Measurements from ENCODE around the gene ESR1. TPM values are rescaled to one million over a fixed set of nuclear protein-coding genes. Genes with fewer than 3 reads are reported as not detected.

The ESR1 gene
- total and polyA plus RNA-seq, 4 experiments from 2014 or later, result 0.67 to 6.8 (median 2.4) TPM

- no peaks in the 10 kb centered on the region for H3K27me3 Mint-ChIP-seq
- no peak overlapping the region for H3K4me3 ChIP-seq (ENCODE audit: low read length in 2 of 2)
- no peaks in the 10 kb centered on the region for H3K36me3 ChIP-seq (ENCODE audit: insufficient read depth, low read length)
- no peaks in the 10 kb centered on the region for H3K4me1 Mint-ChIP-seq
- intact Hi-C loops (cut with micrococcal nuclease), result no loop called here
- H3K27me3 ChIP-seq (ENCODE audit: insufficient read depth, low read length), result no peaks in the 10 kb centered on the region
- H3K4me1 ChIP-seq (ENCODE audit: insufficient read depth, low read length), result no peaks in the 10 kb centered on the region
- ChIA-PET CTCF (ENCODE audit: partially characterized antibody) (no interaction called here), POLR2A (ENCODE audit: partially characterized antibody) (no interaction called here)
- no peaks in the 10 kb centered on the region for H3K9me3 Mint-ChIP-seq
- H3K4me3 Mint-ChIP-seq, result no peak overlapping the region
- no peaks in the 10 kb centered on the region for H3K36me3 Mint-ChIP-seq
- H3K27ac Mint-ChIP-seq, result no peak overlapping the region
- H3K9me3 ChIP-seq (ENCODE audit: control insufficient read depth in 1 of 2, low read length in 2 of 2), result no peaks in the 10 kb centered on the region
- DNase-seq, result no peak
- H3K27ac ChIP-seq (ENCODE audit: low read depth, low read length), result no peak overlapping the region
These were observed 283.7 kb downstream of the ESR1 start for GRCh38 chr6:152091201-152091600.

GRCh38 chr6:152091851-152092341 is 284.4 kb downstream of the ESR1 start:
- intact Hi-C loops (cut with micrococcal nuclease), result no loop called here
- ChIA-PET CTCF (ENCODE audit: partially characterized antibody) (no interaction called here), POLR2A (ENCODE audit: partially characterized antibody) (no interaction called here)
- no peaks in the 10 kb centered on the region for H3K4me1 ChIP-seq (ENCODE audit: insufficient read depth, low read length)
- H3K27me3 Mint-ChIP-seq, result no peaks in the 10 kb centered on the region
- no peak overlapping the region for H3K4me3 ChIP-seq (ENCODE audit: low read length in 2 of 2)
- H3K9me3 ChIP-seq (ENCODE audit: control insufficient read depth in 1 of 2, low read length in 2 of 2), result no peaks in the 10 kb centered on the region
- no peaks in the 10 kb centered on the region for H3K36me3 ChIP-seq (ENCODE audit: insufficient read depth, low read length)
- no peaks in the 10 kb centered on the region for H3K9me3 Mint-ChIP-seq
- no peaks in the 10 kb centered on the region for H3K27me3 ChIP-seq (ENCODE audit: insufficient read depth, low read length)
- H3K27ac ChIP-seq (ENCODE audit: low read depth, low read length), result no peak overlapping the region
- H3K4me3 Mint-ChIP-seq, result no peak overlapping the region
- no peak for DNase-seq
- H3K27ac Mint-ChIP-seq, result no peak overlapping the region
- no peaks in the 10 kb centered on the region for H3K4me1 Mint-ChIP-seq
- no peaks in the 10 kb centered on the region for H3K36me3 Mint-ChIP-seq

- no peaks in the 10 kb centered on the region for H3K27me3 Mint-ChIP-seq
- H3K36me3 Mint-ChIP-seq, result no peaks in the 10 kb centered on the region
- POLR2A ChIA-PET (ENCODE audit: partially characterized antibody), result no interaction called here
- no peaks in the 10 kb centered on the region for H3K27me3 ChIP-seq (ENCODE audit: insufficient read depth, low read length)
- no peak for DNase-seq
- H3K27ac Mint-ChIP-seq, result no peak overlapping the region
- no peaks in the 10 kb centered on the region for H3K36me3 ChIP-seq (ENCODE audit: insufficient read depth, low read length)
- no peaks in the 10 kb centered on the region for H3K9me3 ChIP-seq (ENCODE audit: control insufficient read depth in 1 of 2, low read length in 2 of 2)
- H3K4me3 Mint-ChIP-seq, result no peak overlapping the region
- H3K27ac ChIP-seq (ENCODE audit: low read depth, low read length), result no peak overlapping the region
- CTCF ChIA-PET (ENCODE audit: partially characterized antibody), result no interaction called here
- no peaks in the 10 kb centered on the region for H3K9me3 Mint-ChIP-seq
- H3K4me1 Mint-ChIP-seq, result no peaks in the 10 kb centered on the region
- H3K4me1 ChIP-seq (ENCODE audit: insufficient read depth, low read length), result no peaks in the 10 kb centered on the region
- intact Hi-C loops (cut with micrococcal nuclease), result no loop called here
- H3K4me3 ChIP-seq (ENCODE audit: low read length in 2 of 2), result no peak overlapping the region
These were observed 286.2 kb downstream of the ESR1 start for GRCh38 chr6:152093711-152094110.

- no peak overlapping the region for H3K27ac Mint-ChIP-seq
- H3K27ac ChIP-seq (ENCODE audit: low read depth, low read length), result no peak overlapping the region
- no peak for DNase-seq
- H3K36me3 ChIP-seq (ENCODE audit: insufficient read depth, low read length), result no peaks in the 10 kb centered on the region
- no peaks in the 10 kb centered on the region for H3K4me1 Mint-ChIP-seq
- ChIA-PET CTCF (ENCODE audit: partially characterized antibody) (no interaction called here), POLR2A (ENCODE audit: partially characterized antibody) (no interaction called here)
- no peaks in the 10 kb centered on the region for H3K9me3 Mint-ChIP-seq
- H3K27me3 ChIP-seq (ENCODE audit: insufficient read depth, low read length), result no peaks in the 10 kb centered on the region
- intact Hi-C loops (cut with micrococcal nuclease), result no loop called here
- H3K36me3 Mint-ChIP-seq, result no peaks in the 10 kb centered on the region
- no peak overlapping the region for H3K4me3 Mint-ChIP-seq
- no peaks in the 10 kb centered on the region for H3K27me3 Mint-ChIP-seq
- H3K4me3 ChIP-seq (ENCODE audit: low read length in 2 of 2), result no peak overlapping the region
- no peaks in the 10 kb centered on the region for H3K4me1 ChIP-seq (ENCODE audit: insufficient read depth, low read length)
- no peaks in the 10 kb centered on the region for H3K9me3 ChIP-seq (ENCODE audit: control insufficient read depth in 1 of 2, low read length in 2 of 2)
These were observed 286.8 kb downstream of the ESR1 start for GRCh38 chr6:152094276-152094675.

GRCh38 chr6:152094992-152095592 is 287.6 kb downstream of the ESR1 start:
- POLR2A ChIA-PET (ENCODE audit: partially characterized antibody), result no interaction called here

GRCh38 chr6:152096863-152097496 is 289.5 kb downstream of the ESR1 start:
- no peaks in the 10 kb centered on the region for H3K36me3 ChIP-seq (ENCODE audit: insufficient read depth, low read length)
- Mint-ChIP-seq H3K36me3 (no peaks in the 10 kb centered on the region), H3K27me3 (no peaks in the 10 kb centered on the region), H3K4me1 (no peaks in the 10 kb centered on the region), H3K4me3 (no peak overlapping the region), H3K27ac (no peak overlapping the region), H3K9me3 (no peaks in the 10 kb centered on the region)
- POLR2A ChIA-PET (ENCODE audit: partially characterized antibody), result no interaction called here
- H3K4me3 ChIP-seq (ENCODE audit: low read length in 2 of 2), result no peak overlapping the region
- CTCF ChIA-PET (ENCODE audit: partially characterized antibody), result interaction anchor here (1.2 kb wide), 1 partner anchor 171 kb away, joined by 3 read pairs; no protein-coding TSS in a partner anchor
- no peaks in the 10 kb centered on the region for H3K27me3 ChIP-seq (ENCODE audit: insufficient read depth, low read length)
- H3K4me1 ChIP-seq (ENCODE audit: insufficient read depth, low read length), result no peaks in the 10 kb centered on the region
- intact Hi-C loops (cut with micrococcal nuclease), result no loop called here
- no peak for DNase-seq
- no peaks in the 10 kb centered on the region for H3K9me3 ChIP-seq (ENCODE audit: control insufficient read depth in 1 of 2, low read length in 2 of 2)
- H3K27ac ChIP-seq (ENCODE audit: low read depth, low read length), result no peak overlapping the region

More at GRCh38 chr6:152094992-152095592, 287.6 kb downstream of the ESR1 start:
- Mint-ChIP-seq H3K4me1 (no peaks in the 10 kb centered on the region), H3K27ac (no peak overlapping the region), H3K27me3 (no peaks in the 10 kb centered on the region), H3K9me3 (no peaks in the 10 kb centered on the region), H3K36me3 (no peaks in the 10 kb centered on the region), H3K4me3 (no peak overlapping the region)
- Histone ChIP-seq H3K4me3 (ENCODE audit: low read length in 2 of 2) (no peak overlapping the region), H3K4me1 (ENCODE audit: insufficient read depth, low read length) (no peaks in the 10 kb centered on the region), H3K36me3 (ENCODE audit: insufficient read depth, low read length) (no peaks in the 10 kb centered on the region), H3K9me3 (ENCODE audit: control insufficient read depth in 1 of 2, low read length in 2 of 2) (no peaks in the 10 kb centered on the region), H3K27ac (ENCODE audit: low read depth, low read length) (no peak overlapping the region), H3K27me3 (ENCODE audit: insufficient read depth, low read length) (no peaks in the 10 kb centered on the region)
- CTCF ChIA-PET (ENCODE audit: partially characterized antibody), result no interaction called here
- intact Hi-C loops (cut with micrococcal nuclease), result no loop called here
- no peak for DNase-seq

- no peaks in the 10 kb centered on the region for H3K4me1 Mint-ChIP-seq
- Histone ChIP-seq H3K27me3 (ENCODE audit: insufficient read depth, low read length) (no peaks in the 10 kb centered on the region), H3K4me3 (ENCODE audit: low read length in 2 of 2) (no peak overlapping the region), H3K27ac (ENCODE audit: low read depth, low read length) (no peak overlapping the region), H3K4me1 (ENCODE audit: insufficient read depth, low read length) (no peaks in the 10 kb centered on the region), H3K9me3 (ENCODE audit: control insufficient read depth in 1 of 2, low read length in 2 of 2) (no peaks in the 10 kb centered on the region), H3K36me3 (ENCODE audit: insufficient read depth, low read length) (no peaks in the 10 kb centered on the region)
- no peak overlapping the region for H3K4me3 Mint-ChIP-seq
- H3K27me3 Mint-ChIP-seq, result no peaks in the 10 kb centered on the region
- intact Hi-C loops (cut with micrococcal nuclease), result no loop called here
- DNase-seq, result no peak
- H3K27ac Mint-ChIP-seq, result no peak overlapping the region
- POLR2A ChIA-PET (ENCODE audit: partially characterized antibody), result no interaction called here
- CTCF ChIA-PET (ENCODE audit: partially characterized antibody), result interaction anchor here (1.4 kb wide), 1 partner anchor 19 kb away, joined by 3 read pairs; no protein-coding TSS in a partner anchor
- no peaks in the 10 kb centered on the region for H3K9me3 Mint-ChIP-seq
- H3K36me3 Mint-ChIP-seq, result no peaks in the 10 kb centered on the region
These were observed 291.2 kb downstream of the ESR1 start for GRCh38 chr6:152098683-152099082.
